ENCODE results near the gene ERGIC1. TPM values are rescaled to one million over a fixed set of nuclear protein-coding genes. Genes with fewer than 3 reads are reported as not detected.

ERGIC1 gene
- total and polyA plus RNA-seq, 2 experiments from 2014 or later, result 25.2 to 92.2 TPM

DNA sequence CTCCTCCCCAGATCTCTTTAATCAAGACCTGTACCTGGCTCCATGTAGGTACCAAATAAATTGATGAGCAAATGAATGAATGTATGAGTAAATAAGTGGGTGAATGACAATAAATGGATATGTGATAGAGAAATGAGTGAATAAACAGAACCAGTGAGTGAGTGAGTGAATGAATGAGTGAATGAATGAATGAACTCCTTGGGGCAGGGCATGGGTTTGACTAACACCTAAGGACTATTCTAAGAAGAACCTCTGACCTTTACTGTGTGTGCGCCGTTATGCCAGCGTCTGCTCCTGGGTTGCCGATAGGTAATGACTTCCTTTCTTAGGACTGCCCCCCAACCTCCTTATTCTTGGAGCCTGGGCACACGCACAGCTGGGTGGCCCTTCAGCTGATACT is 123.4 kb downstream of the ERGIC1 start:
- H3K4me1 ChIP-seq (ENCODE audit: insufficient read depth), result peaks cover 3% of the 10 kb centered on the region; the same call in 1 of the 2 replicates
- H4K20me1 ChIP-seq (replicated peaks; ENCODE audit: insufficient read depth), result peaks cover 12% of the 10 kb centered on the region; the same call in 1 of the 2 replicates
- peaks cover 3% of the 10 kb centered on the region; the same call in 2 of the 3 replicates for H3K4me1 Mint-ChIP-seq
- H3K4me3 Mint-ChIP-seq, result peak overlapping the region; percentile 96
- no peak overlapping the region for H3K27ac Mint-ChIP-seq
- H3K9me3 Mint-ChIP-seq, result no peaks in the 10 kb centered on the region
- no peak for TF ChIP-seq EZH2phosphoT487 (IDR thresholded peaks at IDR 0.05; ENCODE audit: unreplicated experiment)
- TF ChIP-seq JUNB (IDR thresholded peaks at IDR 0.05; ENCODE audit: unreplicated experiment), result no peak
- no peak for TF ChIP-seq REST (IDR thresholded peaks at IDR 0.05; ENCODE audit: unreplicated experiment)
- TF ChIP-seq, protein P1, sequence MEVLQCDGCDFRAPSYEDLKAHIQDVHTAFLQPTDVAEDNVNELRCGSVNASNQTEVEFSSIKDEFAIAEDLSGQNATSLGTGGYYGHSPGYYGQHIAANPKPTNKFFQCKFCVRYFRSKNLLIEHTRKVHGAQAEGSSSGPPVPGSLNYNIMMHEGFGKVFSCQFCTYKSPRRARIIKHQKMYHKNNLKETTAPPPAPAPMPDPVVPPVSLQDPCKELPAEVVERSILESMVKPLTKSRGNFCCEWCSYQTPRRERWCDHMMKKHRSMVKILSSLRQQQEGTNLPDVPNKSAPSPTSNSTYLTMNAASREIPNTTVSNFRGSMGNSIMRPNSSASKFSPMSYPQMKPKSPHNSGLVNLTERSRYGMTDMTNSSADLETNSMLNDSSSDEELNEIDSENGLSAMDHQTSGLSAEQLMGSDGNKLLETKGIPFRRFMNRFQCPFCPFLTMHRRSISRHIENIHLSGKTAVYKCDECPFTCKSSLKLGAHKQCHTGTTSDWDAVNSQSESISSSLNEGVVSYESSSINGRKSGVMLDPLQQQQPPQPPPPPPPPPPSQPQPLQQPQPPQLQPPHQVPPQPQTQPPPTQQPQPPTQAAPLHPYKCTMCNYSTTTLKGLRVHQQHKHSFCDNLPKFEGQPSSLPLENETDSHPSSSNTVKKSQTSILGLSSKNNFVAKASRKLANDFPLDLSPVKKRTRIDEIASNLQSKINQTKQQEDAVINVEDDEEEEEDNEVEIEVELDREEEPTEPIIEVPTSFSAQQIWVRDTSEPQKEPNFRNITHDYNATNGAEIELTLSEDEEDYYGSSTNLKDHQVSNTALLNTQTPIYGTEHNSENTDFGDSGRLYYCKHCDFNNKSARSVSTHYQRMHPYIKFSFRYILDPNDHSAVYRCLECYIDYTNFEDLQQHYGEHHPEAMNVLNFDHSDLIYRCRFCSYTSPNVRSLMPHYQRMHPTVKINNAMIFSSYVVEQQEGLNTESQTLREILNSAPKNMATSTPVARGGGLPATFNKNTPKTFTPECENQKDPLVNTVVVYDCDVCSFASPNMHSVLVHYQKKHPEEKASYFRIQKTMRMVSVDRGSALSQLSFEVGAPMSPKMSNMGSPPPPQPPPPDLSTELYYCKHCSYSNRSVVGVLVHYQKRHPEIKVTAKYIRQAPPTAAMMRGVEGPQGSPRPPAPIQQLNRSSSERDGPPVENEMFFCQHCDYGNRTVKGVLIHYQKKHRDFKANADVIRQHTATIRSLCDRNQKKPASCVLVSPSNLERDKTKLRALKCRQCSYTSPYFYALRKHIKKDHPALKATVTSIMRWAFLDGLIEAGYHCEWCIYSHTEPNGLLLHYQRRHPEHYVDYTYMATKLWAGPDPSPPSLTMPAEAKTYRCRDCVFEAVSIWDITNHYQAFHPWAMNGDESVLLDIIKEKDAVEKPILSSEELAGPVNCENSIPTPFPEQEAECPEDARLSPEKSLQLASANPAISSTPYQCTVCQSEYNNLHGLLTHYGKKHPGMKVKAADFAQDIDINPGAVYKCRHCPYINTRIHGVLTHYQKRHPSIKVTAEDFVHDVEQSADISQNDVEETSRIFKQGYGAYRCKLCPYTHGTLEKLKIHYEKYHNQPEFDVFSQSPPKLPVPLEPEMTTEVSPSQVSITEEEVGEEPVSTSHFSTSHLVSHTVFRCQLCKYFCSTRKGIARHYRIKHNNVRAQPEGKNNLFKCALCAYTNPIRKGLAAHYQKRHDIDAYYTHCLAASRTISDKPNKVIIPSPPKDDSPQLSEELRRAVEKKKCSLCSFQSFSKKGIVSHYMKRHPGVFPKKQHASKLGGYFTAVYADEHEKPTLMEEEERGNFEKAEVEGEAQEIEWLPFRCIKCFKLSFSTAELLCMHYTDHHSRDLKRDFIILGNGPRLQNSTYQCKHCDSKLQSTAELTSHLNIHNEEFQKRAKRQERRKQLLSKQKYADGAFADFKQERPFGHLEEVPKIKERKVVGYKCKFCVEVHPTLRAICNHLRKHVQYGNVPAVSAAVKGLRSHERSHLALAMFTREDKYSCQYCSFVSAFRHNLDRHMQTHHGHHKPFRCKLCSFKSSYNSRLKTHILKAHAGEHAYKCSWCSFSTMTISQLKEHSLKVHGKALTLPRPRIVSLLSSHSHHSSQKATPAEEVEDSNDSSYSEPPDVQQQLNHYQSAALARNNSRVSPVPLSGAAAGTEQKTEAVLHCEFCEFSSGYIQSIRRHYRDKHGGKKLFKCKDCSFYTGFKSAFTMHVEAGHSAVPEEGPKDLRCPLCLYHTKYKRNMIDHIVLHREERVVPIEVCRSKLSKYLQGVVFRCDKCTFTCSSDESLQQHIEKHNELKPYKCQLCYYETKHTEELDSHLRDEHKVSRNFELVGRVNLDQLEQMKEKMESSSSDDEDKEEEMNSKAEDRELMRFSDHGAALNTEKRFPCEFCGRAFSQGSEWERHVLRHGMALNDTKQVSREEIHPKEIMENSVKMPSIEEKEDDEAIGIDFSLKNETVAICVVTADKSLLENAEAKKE (CRISPR knock-in tag; IDR thresholded peaks at IDR 0.05), result no peak
- no peak for TF ChIP-seq STAT1 (IDR thresholded peaks at IDR 0.05; ENCODE audit: unreplicated experiment)
- TF ChIP-seq ZNF114 (CRISPR knock-in tag; IDR thresholded peaks at IDR 0.05), result no peak
- TF ChIP-seq EZH2 (IDR thresholded peaks at IDR 0.05; ENCODE audit: low read depth, unreplicated experiment), result no peak
- TF ChIP-seq, protein P2, sequence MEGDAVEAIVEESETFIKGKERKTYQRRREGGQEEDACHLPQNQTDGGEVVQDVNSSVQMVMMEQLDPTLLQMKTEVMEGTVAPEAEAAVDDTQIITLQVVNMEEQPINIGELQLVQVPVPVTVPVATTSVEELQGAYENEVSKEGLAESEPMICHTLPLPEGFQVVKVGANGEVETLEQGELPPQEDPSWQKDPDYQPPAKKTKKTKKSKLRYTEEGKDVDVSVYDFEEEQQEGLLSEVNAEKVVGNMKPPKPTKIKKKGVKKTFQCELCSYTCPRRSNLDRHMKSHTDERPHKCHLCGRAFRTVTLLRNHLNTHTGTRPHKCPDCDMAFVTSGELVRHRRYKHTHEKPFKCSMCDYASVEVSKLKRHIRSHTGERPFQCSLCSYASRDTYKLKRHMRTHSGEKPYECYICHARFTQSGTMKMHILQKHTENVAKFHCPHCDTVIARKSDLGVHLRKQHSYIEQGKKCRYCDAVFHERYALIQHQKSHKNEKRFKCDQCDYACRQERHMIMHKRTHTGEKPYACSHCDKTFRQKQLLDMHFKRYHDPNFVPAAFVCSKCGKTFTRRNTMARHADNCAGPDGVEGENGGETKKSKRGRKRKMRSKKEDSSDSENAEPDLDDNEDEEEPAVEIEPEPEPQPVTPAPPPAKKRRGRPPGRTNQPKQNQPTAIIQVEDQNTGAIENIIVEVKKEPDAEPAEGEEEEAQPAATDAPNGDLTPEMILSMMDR (conservative IDR thresholded peaks at IDR 0.05; ENCODE audit: low read depth in 2 of 2), result no peak
- TF ChIP-seq ZNF331 (CRISPR knock-in tag; IDR thresholded peaks at IDR 0.05; ENCODE audit: low read depth), result no peak
- no peak for TF ChIP-seq POLR2AphosphoS5 (IDR thresholded peaks at IDR 0.05; ENCODE audit: low read depth)
- TF ChIP-seq, protein P3, sequence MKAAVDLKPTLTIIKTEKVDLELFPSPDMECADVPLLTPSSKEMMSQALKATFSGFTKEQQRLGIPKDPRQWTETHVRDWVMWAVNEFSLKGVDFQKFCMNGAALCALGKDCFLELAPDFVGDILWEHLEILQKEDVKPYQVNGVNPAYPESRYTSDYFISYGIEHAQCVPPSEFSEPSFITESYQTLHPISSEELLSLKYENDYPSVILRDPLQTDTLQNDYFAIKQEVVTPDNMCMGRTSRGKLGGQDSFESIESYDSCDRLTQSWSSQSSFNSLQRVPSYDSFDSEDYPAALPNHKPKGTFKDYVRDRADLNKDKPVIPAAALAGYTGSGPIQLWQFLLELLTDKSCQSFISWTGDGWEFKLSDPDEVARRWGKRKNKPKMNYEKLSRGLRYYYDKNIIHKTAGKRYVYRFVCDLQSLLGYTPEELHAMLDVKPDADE (IDR thresholded peaks at IDR 0.05), result no peak
- no peak for TF ChIP-seq NANOG (IDR thresholded peaks at IDR 0.05; ENCODE audit: borderline replicate concordance)
- TF ChIP-seq CREB1 (CRISPR knock-in tag; IDR thresholded peaks at IDR 0.05; ENCODE audit: low read depth), result no peak
- H3K79me2 ChIP-seq (replicated peaks; ENCODE audit: insufficient read depth), result peaks cover 12% of the 10 kb centered on the region
- peaks cover 20% of the 10 kb centered on the region for H3K27me3 Mint-ChIP-seq (ENCODE audit: insufficient read depth, low read depth, poor library complexity)
- no peaks in the 10 kb centered on the region for H3K9me2 ChIP-seq (ENCODE audit: insufficient read depth)
- H3K4me2 ChIP-seq, result no peak overlapping the region
- peaks cover 9% of the 10 kb centered on the region for H3K36me3 Mint-ChIP-seq (ENCODE audit: low read depth)
- H3K36me3 ChIP-seq (ENCODE audit: insufficient read depth), result no peaks in the 10 kb centered on the region
- no peak overlapping the region for H3K27ac ChIP-seq (ENCODE audit: low read depth)
- H3K4me3 ChIP-seq, result no peak overlapping the region
- ATAC-seq (no peak), DNase-seq (ENCODE audit: low spot score) (no peak)
- no peaks in the 10 kb centered on the region for H3F3A ChIP-seq (replicated peaks; ENCODE audit: low read depth)
- H2AFZ ChIP-seq, result no peak overlapping the region
- H3K27me3 ChIP-seq (ENCODE audit: insufficient read depth), result peaks cover 22% of the 10 kb centered on the region
